K562 (cell line): Measurements from ENCODE around the gene LAMB2. TPM values are rescaled to one million over a fixed set of nuclear protein-coding genes. Genes with fewer than 3 reads are reported as not detected.

Experiments
- ATAC-seq: fragments of 200-7000 bp; cut with Tn5 transposase; 3 replicates; pipeline ENCODE4 v1.9.1; 2020; ENCODE audit warnings: moderate library complexity
- BruUV-seq: library from RNA; stranded (reverse); fragments of 400-500 nt; replicated peaks from 2 replicates; lab custom pipeline; 2021; lab: Mats Ljungman, UMichigan
- CTCF ChIA-PET: fragments of 300-600 bp; formaldehyde crosslinking; extraction: SDS; loops from one replicate; lab custom pipeline; 2021; ENCODE audit warnings: low intra/inter-chr PET ratio; lab: Yijun Ruan, JAX
- POLR2A ChIA-PET: fragments of 300-600, 350-650 bp; sonication (Branson Sonifier 250); formaldehyde crosslinking; extraction: SDS; loops from one replicate; lab custom pipeline; 2021; ENCODE audit warnings: antibody characterized with exemption, inconsistent platforms; lab: Yijun Ruan, JAX
- DNase-seq, 4 experiments: peaks; one replicate each; pipeline versions ENCODE4 v3.0.0 to v3.0.0-alpha.2; 2011 to 2018; ENCODE audit warnings: low spot score in 3 of 4, mixed read lengths in 3 of 4; ENCODE audit errors: extremely low read depth in 1 of 4
- FAIRE-seq: peaks from 2 replicates; lab custom pipeline; 2011; peaks lifted over from hg19 to GRCh38; lab: Jason Lieb, UNC
- H2AFZ ChIP-seq: 2 replicates; pipeline ENCODE4 v1.6.0; 2011; ENCODE audit warnings: low read depth, low read length, control low read depth, inconsistent platforms
- H3K27ac ChIP-seq: fragments of 200-600 bp; 3 replicates; pipeline ENCODE4 v1.8.0; 2011; ENCODE audit warnings: low read depth, mild to moderate bottlenecking, control low read depth, inconsistent platforms, low read length, moderate library complexity, mixed read lengths; ENCODE audit errors: extremely low read depth
- H3K27me3 ChIP-seq, 2 experiments: fragments of 300-600 bp in 1 of 2; 2 replicates in 1 of 2; 3 replicates in 1 of 2; pipeline versions ENCODE4 v1.6.0 to v1.8.0; 2011; ENCODE audit warnings: inconsistent platforms in 2 of 2, low read length in 2 of 2, mild to moderate bottlenecking in 1 of 2, mixed read lengths in 1 of 2, moderate library complexity in 1 of 2; ENCODE audit not compliant: control insufficient read depth in 2 of 2, insufficient read depth in 2 of 2
- H3K36me3 ChIP-seq: fragments of 300-600 bp; 3 replicates; pipeline ENCODE4 v1.8.0; 2011; ENCODE audit warnings: mild to moderate bottlenecking, low read length, inconsistent platforms; ENCODE audit not compliant: control insufficient read depth, insufficient read depth
- H3K4me1 ChIP-seq, 2 experiments: fragments of 200-600 bp in 1 of 2; replicated peaks in 1 of 2; 2 replicates in 1 of 2; 3 replicates in 1 of 2; pipeline versions ENCODE4 v1.5.1 to v1.8.0; 2011; ENCODE audit warnings: inconsistent platforms in 2 of 2, low read length in 2 of 2, mild to moderate bottlenecking in 1 of 2, mixed read lengths in 1 of 2, moderate library complexity in 1 of 2; ENCODE audit not compliant: control insufficient read depth in 2 of 2, insufficient read depth in 2 of 2
- H3K4me2 ChIP-seq: 2 replicates; pipeline ENCODE4 v1.6.1; 2011; ENCODE audit warnings: low read length, control low read depth, inconsistent platforms, mixed read lengths; ENCODE audit not compliant: insufficient read depth
- H3K4me3 ChIP-seq: fragments of 200-600 bp; sonication (generic), shearing (Covaris generic); 2 replicates; pipeline ENCODE4 v1.5.1; 2016; ENCODE audit warnings: control low read depth, inconsistent platforms
- H3K79me2 ChIP-seq: fragments of 200-600 bp; 3 replicates; pipeline ENCODE4 v1.8.0; 2011; ENCODE audit warnings: low read length, inconsistent platforms; ENCODE audit not compliant: control insufficient read depth, insufficient read depth
- H3K9ac ChIP-seq, 2 experiments: 2 replicates each; pipeline versions ENCODE4 v1.6.0 to v1.6.1; 2011; ENCODE audit warnings: low read depth in 2 of 2, low read length in 2 of 2, control low read depth in 1 of 2, inconsistent platforms in 1 of 2, mild to moderate bottlenecking in 1 of 2, mixed read lengths in 1 of 2; ENCODE audit not compliant: insufficient read depth in 1 of 2
- H3K9me1 ChIP-seq: one replicate; pipeline ENCODE4 v1.6.0; 2011; ENCODE audit warnings: inconsistent platforms, mild to moderate bottlenecking, low read length, moderate library complexity; ENCODE audit not compliant: control insufficient read depth, insufficient read depth
- H3K9me3 ChIP-seq: replicated peaks from 2 replicates; pipeline ENCODE4 v1.5.1; 2011; ENCODE audit warnings: low read depth, low read length, inconsistent platforms; ENCODE audit not compliant: control insufficient read depth, insufficient read depth
- H4K20me1 ChIP-seq: replicated peaks from 2 replicates; pipeline ENCODE4 v1.6.1; 2011; ENCODE audit warnings: low read length, inconsistent platforms, mixed read lengths; ENCODE audit not compliant: control insufficient read depth, insufficient read depth
- PPARD ChIP-seq: fragments of 250-450 bp; sonication (Bioruptor Pico); IDR thresholded peaks from 2 replicates; pipeline ENCODE4 v1.8.0; 2022; ENCODE audit warnings: inconsistent platforms, mild to moderate bottlenecking, moderate library complexity
- WGBS: fragments of 100-300 bp; shearing (Covaris generic); methylation state at CpG from one replicate; pipeline ENCODE4 v1.1.6; 2016; ENCODE audit warnings: low coverage, mixed read lengths; ENCODE audit not compliant: insufficient coverage; ENCODE audit errors: missing lambda C conversion rate; 5-methylcytosine and 5-hydroxymethylcytosine counted together
- in situ Hi-C: fragments of 300-500 bp; cut with MboI; formaldehyde crosslinking; loops from 4 replicates; pipeline ENCODE4 v1.15.0; 2018; ENCODE audit warnings: inconsistent platforms, mixed read lengths
- intact Hi-C: fragments of 100-400 bp; cut with micrococcal nuclease; formaldehyde crosslinking; loops from 2 replicates; pipeline ENCODE4 v1.14.2; 2022
- polyA plus RNA-seq, 8 experiments: library from polyadenylated mRNA; depleted of rRNA in 4 of 8; stranded (reverse) in 5 of 8; unstranded in 3 of 8; fragments of >200 nt; fragmentation: Nextera tagmentation in 2 of 8; fragmentation: Illumina TruSeq in 1 of 8; extraction: Ambion mirVana in 2 of 8; extraction: Trizol in 1 of 8; gene quantifications; 2 replicates each; pipeline versions ENCODE4 v1.2.1 to v1.2.3, GENCODE V29; 2011 to 2014; ENCODE audit warnings: inconsistent platforms in 1 of 8, missing spikeins in 1 of 8
- total RNA-seq, 7 experiments: library from RNA; depleted of rRNA in 6 of 7; stranded (reverse); fragments of >200 nt in 6 of 7; fragmentation: Illumina TruSeq in 2 of 7; extraction: Trizol in 2 of 7; gene quantifications; 2 replicates each; pipeline versions ENCODE4 v1.2.1 to v1.2.3, GENCODE V29; 2011 to 2021; ENCODE audit warnings: low replicate concordance in 1 of 7
- TF ChIP-seq, protein P1 (sequence below): fragments of 450-650 bp; IDR thresholded peaks from 2 replicates; pipeline ENCODE4 v1.6.1; 2018; ENCODE audit warnings: mild to moderate bottlenecking, low read depth; ENCODE audit not compliant: partially characterized antibody
- TF ChIP-seq, protein P2 (sequence below): fragments of 250-450 bp; sonication (Bioruptor Pico); IDR thresholded peaks from 2 replicates; pipeline ENCODE4 v1.9.0; 2021; ENCODE audit warnings: mild to moderate bottlenecking, inconsistent platforms

Gene LAMB2
- total and polyA plus RNA-seq, 9 of the 15 experiments (the other 6 are each of a cell fraction or from before 2014, with no cell fraction given): 1.4 to 26.0 (median 16.2) TPM

DNA sequence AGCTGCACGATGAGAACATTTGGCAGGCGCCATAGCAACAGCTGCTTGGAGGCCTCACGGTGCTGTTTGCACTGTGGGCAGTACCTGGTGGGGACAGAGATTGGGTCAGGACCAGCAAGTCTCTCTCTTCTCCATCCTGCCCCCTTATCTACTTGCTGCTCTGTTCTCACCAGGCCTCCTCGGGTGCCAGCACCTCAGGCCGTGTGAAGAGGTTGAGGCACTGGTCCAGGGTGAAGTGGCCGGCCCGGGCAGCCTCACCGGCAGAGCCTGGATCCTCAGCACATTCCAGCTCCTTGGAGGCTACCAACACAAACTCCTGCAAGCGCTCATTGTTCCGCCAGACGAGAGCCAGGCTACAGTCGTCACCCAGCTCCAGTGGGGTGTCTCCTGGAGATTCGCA is 22.1 kb downstream of the LAMB2 start:
- in situ Hi-C loops (no loop called here), intact Hi-C loops (no loop called here)
- Histone ChIP-seq H3K4me2 (no peak overlapping the region), H4K20me1 (no peaks in the 10 kb centered on the region), H3K9ac (no peak overlapping the region; a peak in 1 of 4 replicates), H3K9me3 (no peaks in the 10 kb centered on the region), H3K36me3 (peaks cover 82% of the 10 kb centered on the region; the same call in 2 of the 3 replicates), H3K79me2 (0 out of 3 replicates have a peak, but pooled peaks cover 1% of the 10 kb centered on the region), H3K27ac (no peak overlapping the region), H2AFZ (no peak overlapping the region), H3K4me3 (no peak overlapping the region), H3K27me3 (no peaks in the 10 kb centered on the region), H3K4me1 (peaks cover 0 to 3% of the 10 kb centered on the region in 2 experiments; a peak in 2 of 5 replicates), H3K9me1 (no peaks in the 10 kb centered on the region)
- TF ChIP-seq, protein P1, sequence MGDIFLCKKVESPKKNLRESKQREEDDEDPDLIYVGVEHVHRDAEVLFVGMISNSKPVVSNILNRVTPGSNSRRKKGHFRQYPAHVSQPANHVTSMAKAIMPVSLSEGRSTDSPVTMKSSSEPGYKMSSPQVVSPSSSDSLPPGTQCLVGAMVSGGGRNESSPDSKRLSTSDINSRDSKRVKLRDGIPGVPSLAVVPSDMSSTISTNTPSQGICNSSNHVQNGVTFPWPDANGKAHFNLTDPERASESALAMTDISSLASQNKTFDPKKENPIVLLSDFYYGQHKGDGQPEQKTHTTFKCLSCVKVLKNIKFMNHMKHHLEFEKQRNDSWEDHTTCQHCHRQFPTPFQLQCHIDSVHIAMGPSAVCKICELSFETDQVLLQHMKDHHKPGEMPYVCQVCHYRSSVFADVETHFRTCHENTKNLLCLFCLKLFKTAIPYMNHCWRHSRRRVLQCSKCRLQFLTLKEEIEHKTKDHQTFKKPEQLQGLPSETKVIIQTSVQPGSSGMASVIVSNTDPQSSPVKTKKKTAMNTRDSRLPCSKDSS: no peak
- TF ChIP-seq, protein P2, sequence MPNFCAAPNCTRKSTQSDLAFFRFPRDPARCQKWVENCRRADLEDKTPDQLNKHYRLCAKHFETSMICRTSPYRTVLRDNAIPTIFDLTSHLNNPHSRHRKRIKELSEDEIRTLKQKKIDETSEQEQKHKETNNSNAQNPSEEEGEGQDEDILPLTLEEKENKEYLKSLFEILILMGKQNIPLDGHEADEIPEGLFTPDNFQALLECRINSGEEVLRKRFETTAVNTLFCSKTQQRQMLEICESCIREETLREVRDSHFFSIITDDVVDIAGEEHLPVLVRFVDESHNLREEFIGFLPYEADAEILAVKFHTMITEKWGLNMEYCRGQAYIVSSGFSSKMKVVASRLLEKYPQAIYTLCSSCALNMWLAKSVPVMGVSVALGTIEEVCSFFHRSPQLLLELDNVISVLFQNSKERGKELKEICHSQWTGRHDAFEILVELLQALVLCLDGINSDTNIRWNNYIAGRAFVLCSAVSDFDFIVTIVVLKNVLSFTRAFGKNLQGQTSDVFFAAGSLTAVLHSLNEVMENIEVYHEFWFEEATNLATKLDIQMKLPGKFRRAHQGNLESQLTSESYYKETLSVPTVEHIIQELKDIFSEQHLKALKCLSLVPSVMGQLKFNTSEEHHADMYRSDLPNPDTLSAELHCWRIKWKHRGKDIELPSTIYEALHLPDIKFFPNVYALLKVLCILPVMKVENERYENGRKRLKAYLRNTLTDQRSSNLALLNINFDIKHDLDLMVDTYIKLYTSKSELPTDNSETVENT: no peak
- no peak for TF ChIP-seq PPARD (CRISPR knock-in tag)
- FAIRE-seq: no peak
- no peak for DNase-seq
- ChIA-PET CTCF (no interaction called here), POLR2A (interaction anchor here (1.1 kb wide), 1 partner anchor 15 kb away, joined by 3 read pairs; no protein-coding TSS in a partner anchor)
- no peak for ATAC-seq
- WGBS: 83% methylated on average over 4 of the region's 13 CpGs
- BruUV-seq: no TSS peak
